Activated T-cell treated with anti-CD3 and anti-CD28 coated beads, Interleukin-2, amount 50 U/mL, for 1 hour (primary cell): Measurements from ENCODE around the gene CDC45.
A peak's percentile ranks its signal among the peaks of the same experiment; 100 is the strongest.
"Not testable (repeated sequence)": the region's sequence is repeated elsewhere in the genome, so short reads cannot be mapped to it uniquely, and the experiment has no call there.

Source experiments
- DNase-seq: peaks from one replicate; pipeline ENCODE4 v3.0.0-alpha.2; 2020

The CDC45 gene

GRCh38 chr22:19479355-19480172, at the start of gene CDC45:
CDC45 (plus strand) TSS chr22:19479920; CDS start chr22:19479969, 49 bp downstream.
- peak; percentile 88 for DNase-seq

GRCh38 chr22:19429950-19430889, 49.5 kb upstream of the CDC45 start:
- peak; percentile 42 for DNase-seq

- DNase-seq: peak; percentile 43
These were observed 48.7 kb upstream of the CDC45 start for GRCh38 chr22:19430890-19431541.

- DNase-seq: peak; percentile 95
These were observed 48.0 kb upstream of the CDC45 start, which contains the start of gene HIRA for GRCh38 chr22:19431649-19432132. HIRA (minus strand) TSS chr22:19431733; CDS start chr22:19431476, 257 bp downstream.

- peak; percentile 88 for DNase-seq
These were observed 47.4 kb upstream of the CDC45 start, which contains the start of gene MRPL40 for GRCh38 chr22:19432133-19432851. MRPL40 (plus strand) TSS chr22:19432545; CDS start chr22:19432555, 10 bp downstream.

GRCh38 chr22:19434401-19434800, 45.3 kb upstream of the CDC45 start:
- no peak for DNase-seq

GRCh38 chr22:19434829-19435580, 44.7 kb upstream of the CDC45 start:
- no peak for DNase-seq

- DNase-seq: not testable (repeated sequence)
These were observed 43.1 kb upstream of the CDC45 start for GRCh38 chr22:19436444-19437161.

GRCh38 chr22:19438298-19438697, 41.4 kb upstream of the CDC45 start:
- no peak for DNase-seq

GRCh38 chr22:19440411-19441195, 39.1 kb upstream of the CDC45 start:
- no peak for DNase-seq

GRCh38 chr22:19442166-19442565, 37.6 kb upstream of the CDC45 start:
- no peak for DNase-seq

- DNase-seq: no peak
These were observed 36.0 kb upstream of the CDC45 start for GRCh38 chr22:19443544-19444211.

- DNase-seq: not testable (repeated sequence)
These were observed 34.3 kb upstream of the CDC45 start for GRCh38 chr22:19445279-19445982.

GRCh38 chr22:19446603-19447329, 33.0 kb upstream of the CDC45 start:
- DNase-seq: peak; percentile 24

- peak; percentile 87 for DNase-seq
These were observed 32.2 kb upstream of the CDC45 start, which contains the start of gene C22orf39 for GRCh38 chr22:19447330-19448075. C22orf39 (minus strand) TSS chr22:19447711; CDS start chr22:19447688, 23 bp downstream.

GRCh38 chr22:19448076-19448607, 31.6 kb upstream of the CDC45 start:
- no peak for DNase-seq
